Stimulated activated CD8-positive, alpha-beta memory T cell treated with anti-CD3 and anti-CD28 coated beads, Interleukin-12 subunit alpha, Interleukin-12 subunit beta, amount 100 ng/mL, for 4 hours (primary cell): ENCODE results near the gene POM121C.
"Not testable (repeated sequence)": the region's sequence is repeated elsewhere in the genome, so short reads cannot be mapped to it uniquely, and the experiment has no call there.

Experiments used
- DNase-seq: peaks from one replicate; pipeline ENCODE4 v3.0.0-alpha.2; 2020; ENCODE audit warnings: low read depth

POM121C gene

DNA sequence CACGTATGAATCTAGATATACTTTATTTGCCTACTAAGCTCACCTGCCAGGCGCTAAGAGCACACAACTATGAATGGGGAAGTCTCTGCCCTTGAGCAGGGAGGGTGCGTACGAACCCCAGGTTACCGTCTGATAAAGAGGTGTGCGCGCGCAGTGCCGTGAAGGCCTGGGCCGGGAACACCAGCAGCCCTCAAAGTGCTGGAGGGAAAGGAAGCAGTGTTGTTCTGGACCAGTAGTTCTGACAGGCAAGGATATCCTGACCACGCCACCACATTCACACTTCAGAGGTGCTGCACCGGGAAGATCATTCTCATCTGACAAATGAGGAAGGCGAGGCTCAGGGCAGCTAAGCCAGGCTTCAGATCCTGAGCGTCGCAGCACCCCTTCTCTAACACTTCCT lies 62.6 kb downstream of the POM121C start:
- not testable (repeated sequence) for DNase-seq

DNA sequence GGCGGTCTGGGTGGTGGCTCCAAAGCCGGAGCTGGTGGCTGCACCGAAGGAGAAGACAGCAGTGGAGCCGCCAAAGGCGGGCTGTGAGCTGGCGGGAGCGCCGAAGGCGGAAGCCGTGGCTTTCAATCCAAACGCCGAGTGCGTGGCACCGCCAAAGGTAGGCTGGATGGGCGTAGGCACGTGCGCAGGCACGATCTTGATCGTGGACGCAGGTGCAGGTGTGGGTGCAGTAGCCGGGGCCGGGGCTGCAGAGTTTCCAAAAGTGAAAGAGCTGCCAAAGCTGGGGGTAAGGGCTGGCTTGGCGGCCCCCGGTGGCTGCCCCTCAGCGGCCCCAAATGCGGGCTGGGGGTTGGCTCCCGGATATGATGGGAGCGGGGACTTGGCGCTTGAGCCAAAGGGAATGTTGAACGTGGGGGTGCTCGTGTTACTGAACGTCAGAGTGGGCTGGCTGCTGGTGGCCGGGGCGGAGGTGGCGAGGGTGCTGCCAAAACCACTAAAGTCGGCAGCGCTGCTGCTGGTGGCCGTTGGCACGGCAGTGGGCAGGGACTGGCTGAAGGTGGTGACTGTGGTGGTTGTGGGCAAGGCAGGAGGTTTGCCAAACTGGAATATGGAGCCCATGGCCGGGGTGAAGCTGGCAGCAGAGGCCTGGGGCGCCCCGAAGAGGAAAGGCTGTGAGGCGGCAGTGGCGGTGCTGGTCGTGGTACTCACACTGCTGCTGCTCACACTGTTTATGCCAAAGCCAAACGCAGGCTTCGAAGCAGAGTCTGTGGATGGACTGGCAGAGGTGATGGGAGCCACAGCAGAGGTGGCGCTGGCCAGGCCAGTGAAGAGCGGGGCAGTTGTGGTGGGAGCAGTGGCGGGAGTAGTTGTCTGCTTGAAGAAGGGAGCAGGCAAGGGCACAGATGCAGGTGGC lies 64.0 kb downstream of the POM121C start:
- not testable (repeated sequence) for DNase-seq

DNA sequence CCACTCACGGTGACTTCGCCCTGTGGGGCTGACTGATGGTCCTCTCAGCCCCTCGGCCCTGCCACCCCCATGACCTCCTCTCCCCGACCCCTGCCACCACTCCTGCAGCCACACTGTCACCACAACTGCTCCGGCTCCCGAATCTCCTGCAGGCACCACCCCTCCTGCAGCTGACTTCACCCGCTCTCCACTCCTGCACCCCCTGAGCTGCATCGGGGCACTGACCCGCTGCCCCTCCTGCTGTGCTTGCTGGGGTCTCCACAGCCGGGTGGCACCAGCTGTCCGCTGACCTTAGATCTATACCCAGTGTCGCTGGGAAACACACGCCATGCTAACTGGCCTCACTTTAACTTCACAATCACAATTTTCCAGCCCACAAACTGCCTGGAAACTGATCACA lies 65.9 kb downstream of the POM121C start:
- DNase-seq = not testable (repeated sequence)

DNA sequence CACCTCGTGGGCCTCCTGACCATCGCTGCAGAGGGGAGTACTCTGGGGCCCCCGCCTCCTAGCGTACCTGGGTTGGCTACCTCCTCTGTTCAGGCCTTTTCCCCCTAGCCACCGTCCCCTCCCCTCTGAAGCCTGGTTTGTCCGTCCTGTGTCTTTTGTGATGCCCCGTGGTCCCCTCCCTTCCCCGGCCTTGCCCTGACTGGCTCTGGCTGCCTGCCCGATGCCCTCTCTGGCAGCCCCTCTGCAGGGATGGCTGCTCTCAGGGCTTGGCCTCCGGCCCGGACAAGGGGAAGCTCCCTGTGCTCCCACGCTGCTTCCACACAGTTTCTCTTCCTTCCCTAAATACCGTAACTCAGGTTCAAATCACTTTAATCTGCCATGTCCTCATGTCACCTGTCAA lies 66.4 kb downstream of the POM121C start:
- not testable (repeated sequence) for DNase-seq

DNA sequence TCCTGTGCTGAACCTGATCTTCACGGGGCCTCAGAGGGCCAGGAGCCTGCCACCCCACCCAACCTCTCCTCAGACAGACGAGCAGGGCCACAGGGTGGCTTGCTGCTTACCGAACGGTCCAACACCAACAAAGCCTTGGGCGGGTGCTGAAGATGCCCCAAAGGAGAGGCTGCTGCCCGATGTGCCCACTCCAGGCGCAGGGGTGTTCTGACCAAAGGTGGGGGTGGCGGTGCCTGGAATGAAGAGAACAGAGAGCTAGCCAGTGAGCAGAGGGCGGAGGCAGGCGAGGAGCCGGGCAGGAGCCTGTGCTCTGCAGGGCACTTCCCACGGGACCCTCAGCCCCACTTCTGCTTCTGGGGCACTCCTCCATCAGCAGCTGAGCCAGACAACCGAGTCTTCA lies 66.9 kb downstream of the POM121C start:
- DNase-seq = not testable (repeated sequence)

DNA sequence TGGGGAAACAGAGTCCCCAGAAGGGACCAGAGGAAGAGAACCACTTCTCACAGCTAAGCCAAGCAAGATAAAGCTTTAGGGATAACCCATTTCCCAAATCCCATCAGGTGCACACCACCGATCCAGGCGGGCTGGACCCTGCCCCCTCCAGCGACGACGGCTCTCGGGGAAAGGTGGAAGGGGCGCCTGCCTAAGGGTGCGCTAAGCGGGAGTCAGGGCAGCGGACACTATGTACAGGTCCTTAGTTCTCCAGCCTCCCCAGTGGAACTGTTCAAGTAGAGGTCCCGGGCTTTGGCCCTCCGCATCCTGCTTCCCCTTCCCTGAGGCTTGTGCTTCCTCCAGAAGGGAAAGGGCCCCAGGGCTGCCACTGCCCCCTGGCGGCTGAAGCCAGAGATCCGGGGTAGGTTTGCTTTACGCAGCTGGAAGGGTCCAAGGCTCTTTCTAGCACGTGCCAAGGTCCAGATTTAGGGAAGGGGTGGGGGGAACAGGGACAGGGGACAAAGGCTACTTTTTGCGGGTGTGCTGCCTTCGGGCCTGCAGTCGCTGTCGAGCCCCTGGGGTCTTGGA lies 67.7 kb downstream of the POM121C start:
- not testable (repeated sequence) for DNase-seq

DNA sequence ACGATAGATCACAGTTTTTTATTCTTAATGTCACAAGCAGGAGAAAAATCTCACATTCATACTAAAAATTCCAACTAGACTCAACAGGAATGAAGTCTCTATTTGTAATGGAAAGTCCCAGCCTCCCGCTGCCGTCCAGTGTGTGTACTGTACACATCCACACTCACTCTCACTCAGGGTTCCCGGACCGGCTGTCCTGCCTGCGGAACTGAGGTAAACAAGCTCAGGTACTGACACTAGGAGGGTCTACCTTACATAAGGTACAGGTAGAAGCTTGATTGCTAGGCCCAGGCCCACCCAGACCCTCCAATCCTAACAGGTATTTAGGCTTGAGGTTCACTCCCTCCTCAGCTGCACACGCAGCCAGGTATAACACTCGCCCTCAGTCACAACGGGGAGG lies 69.3 kb downstream of the POM121C start:
- not testable (repeated sequence) for DNase-seq

DNA sequence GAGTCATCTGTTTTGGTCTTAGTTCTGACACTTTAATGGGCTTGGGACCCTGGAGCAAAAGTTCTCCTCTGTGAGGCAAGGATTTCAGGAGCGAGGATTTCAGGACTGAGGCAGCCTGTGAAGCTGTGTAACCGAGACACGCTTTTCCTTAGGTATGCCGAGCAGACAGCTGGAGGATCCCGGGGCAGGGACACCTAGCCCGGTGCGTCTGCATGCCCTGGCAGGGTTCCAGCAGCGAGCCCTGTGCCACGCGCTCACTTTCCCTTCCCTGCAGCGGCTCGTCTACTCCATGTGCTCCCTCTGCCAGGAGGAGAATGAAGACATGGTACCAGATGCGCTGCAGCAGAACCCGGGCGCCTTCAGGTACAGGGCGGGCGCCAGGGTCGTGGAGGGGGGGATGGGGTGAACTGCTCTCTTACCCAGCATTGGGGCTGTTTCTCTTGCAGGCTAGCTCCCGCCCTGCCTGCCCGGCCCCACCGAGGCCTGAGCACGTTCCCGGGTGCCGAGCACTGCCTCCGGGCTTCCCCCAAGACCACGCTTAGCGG lies 70.2 kb downstream of the POM121C start:
- DNase-seq = not testable (repeated sequence)

DNA sequence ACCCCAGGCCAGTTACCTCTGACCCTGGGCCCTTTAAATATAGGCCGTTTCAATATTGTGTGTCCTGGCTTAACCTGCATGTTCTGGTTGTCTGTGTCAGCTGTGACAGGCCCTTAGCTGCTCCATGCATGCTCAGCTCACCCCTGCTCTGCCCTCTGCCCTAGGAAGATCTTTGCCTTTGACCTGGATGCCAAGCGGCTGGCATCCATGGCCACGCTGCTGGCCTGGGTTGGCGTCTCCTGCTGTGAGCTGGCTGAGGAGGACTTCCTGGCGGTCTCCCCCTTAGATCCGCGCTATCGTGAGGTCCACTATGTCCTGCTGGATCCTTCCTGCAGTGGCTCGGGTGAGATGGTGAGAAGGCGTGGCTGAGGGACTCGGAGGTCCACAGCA lies 70.7 kb downstream of the POM121C start:
- not testable (repeated sequence) for DNase-seq

DNA sequence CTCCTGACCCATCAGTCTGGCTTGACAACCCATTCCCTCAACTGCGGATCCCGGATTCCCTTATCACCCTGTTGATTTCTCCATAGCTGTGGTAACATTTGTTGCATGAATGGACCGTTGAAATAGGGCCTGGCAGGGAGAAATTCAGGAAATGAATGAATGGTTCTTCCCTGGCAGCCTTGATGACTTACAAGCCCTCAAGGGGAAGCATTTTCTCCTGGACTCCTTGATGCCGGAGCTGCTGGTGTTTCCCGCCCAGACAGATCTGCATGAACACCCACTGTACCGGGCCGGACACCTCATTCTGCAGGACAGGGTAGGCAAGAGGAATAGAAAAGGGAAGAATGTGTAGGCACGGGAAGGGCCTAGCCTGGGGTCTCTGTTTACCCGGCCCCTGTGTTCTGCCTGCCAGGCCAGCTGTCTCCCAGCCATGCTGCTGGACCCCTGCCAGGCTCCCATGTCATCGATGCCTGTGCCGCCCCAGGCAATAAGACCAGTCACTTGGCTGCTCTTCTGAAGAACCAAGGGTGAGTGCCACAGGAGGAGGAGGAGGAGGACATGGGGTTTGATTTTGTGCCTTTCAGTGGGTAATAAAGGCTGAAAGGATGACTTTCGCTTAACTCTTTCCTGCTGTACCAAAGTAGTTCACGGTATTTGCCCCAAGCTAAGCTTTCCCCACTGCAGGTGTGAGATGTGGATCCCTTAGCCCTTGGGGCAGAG lies 71.2 kb downstream of the POM121C start:
- DNase-seq = not testable (repeated sequence)

DNA sequence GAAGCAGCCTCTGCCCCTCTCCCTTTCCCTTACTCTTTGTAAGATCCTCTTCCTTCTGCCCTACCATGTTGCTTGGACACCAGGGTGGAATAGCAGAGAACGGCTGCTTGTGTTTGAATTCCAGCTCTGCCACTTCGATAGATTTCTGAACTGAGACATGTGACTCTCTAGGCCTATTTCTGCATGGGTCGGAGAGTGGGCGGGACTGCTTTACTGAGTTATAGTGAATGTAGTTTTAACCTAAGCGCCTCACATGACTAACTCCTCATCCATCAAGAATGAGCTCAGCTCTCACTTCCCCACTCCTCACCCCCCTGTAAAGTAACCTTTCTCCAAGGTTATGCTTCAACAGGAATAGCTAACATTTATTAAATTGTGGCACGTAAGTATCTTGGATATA lies 71.9 kb downstream of the POM121C start:
- DNase-seq = not testable (repeated sequence)

DNA sequence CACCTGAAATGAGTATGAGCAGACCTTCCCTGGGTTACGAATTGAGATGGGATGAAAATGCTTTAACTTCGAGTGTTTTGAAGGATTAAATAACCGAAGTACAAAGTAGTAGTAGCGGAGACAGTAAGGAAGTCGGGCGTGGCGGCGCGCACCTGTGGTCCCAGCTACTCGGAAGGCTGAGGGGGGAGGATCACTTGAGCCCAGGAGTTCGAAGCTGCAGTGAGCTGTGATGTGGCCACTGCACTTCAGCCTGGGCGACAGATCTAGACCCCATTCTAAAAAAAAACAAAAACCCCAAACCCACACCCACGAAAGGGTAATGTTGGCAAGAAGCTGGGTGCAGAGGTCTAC lies 75.3 kb downstream of the POM121C start:
- DNase-seq = not testable (repeated sequence)

DNA sequence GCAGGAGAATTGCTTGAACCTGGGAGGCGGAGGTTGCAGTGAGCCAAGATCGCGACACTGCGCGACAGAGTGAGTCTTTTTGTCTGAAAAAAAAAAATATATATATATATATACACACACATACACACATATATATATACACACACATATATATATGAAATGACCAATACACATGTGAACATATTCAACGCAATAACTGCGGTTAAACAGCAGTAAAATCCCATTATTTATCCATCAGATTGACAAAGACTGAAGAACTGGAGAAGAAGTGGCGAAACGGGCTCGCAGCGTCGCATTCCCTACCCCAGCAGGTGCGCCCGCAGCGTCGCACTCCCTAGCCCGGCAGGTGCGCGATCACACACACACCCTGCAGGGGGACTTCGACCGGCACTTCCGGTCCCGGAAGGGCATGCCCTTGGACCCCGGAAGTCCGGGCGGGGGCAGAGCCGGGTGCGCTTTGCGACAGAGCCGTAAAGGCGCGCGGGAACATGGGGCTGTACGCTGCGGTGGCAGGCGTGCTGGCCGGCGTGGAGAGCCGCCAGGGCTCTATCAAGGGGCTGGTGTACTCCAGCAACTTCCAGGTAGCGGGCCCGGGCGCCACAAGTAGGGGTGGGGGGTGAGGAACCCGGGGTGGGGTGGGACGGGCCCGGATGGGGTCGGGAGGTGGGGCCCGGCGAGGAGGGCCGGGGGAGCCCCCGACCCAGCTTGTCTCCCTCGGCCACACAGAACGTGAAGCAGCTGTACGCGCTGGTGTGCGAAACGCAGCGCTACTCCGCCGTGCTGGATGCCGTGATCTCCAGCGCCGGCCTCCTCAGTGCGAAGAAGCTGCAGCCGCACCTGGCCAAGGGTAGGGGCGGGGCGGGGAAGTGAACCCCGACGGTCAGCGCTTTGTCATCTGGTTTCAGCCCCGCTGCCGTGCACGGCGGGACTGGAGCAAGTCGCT lies 75.9 kb downstream of the POM121C start:
- not testable (repeated sequence) for DNase-seq

DNA sequence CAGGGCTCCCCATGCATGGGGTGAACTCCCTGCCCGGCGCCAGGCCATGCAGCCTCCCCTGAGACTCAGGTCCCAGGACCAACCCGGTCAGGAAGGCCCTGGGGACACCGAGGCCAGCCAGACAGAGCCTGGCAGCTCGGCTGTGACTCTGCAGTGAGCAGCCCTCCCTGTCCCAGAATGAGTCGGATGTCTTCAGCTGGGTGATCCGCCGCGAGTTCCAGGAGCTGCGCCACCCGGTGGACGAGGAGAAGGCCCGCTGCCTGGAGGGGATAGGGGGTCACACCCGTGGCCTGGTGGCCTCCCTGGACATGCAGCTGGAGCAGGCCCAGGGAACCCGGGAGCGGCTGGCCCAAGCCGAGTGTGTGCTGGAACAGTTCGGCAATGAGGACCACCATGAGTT lies 81.4 kb downstream of the POM121C start:
- not testable (repeated sequence) for DNase-seq

DNA sequence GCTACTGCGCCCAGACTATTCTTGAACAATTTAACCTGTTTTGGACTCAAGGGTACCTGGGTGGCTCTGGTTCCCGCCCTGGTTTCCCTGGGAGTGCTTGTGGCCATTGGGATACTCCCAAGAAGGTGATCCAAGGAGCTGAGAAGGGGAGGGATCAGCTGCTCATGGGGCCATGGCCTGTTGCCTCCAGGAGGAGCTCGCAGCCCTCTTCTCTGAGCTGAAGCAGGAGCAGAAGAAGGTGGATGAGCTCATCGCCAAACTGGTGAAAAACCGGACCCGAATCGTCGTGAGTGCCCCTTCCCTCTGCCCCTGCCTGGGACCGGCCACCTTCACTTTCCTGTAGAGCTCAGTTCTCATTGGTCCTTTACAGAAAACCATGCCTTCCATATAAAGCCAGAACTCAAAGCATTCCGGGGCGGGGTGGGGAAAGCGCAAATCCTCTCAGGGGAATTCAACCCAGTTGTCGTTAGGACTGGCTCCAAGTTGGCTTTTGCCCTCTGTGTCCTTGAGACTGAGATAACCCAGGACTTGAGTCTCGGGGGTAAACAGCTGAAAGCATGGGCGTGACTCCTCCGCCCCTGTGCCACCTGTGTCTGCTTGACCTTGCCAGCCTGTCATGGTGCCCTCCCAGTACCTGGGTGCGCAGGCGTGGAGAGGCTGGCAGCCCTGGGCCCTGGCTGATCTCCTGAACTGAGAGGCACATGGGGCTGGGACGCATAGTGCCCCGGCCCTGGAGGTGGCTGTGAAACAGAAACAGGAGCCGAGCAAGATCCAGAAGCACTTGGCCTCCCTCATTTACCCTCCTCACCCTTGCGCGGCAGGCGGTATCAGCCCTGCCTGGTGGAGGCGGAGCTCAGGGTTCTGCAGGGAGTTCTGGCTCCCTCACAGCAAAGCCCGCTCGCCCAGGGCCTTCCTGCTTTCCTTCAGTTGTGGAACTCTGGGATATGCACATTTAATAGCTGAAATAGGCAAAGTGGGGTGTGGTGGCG lies 82.3 kb downstream of the POM121C start:
- not testable (repeated sequence) for DNase-seq

DNA sequence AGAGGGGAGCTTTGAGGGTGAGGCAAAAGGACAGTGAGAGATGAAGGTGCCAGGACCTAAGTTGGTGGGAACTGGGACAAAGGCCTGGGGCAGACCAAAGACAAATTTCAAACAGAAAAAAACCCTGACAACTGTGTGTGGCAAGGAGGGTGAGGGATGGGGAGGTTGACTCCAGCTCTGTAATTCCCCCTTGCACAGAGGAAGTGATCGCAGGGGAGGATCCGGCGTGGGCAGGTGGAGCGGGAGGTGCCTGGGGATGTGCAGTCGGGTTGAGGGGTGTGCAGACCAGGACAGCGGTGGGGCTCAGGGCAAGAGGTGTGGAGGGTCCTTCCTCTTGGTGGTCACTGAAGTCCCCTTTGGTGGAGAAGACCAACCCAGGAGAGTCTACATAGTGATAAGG lies 85.5 kb downstream of the POM121C start:
- not testable (repeated sequence) for DNase-seq

DNA sequence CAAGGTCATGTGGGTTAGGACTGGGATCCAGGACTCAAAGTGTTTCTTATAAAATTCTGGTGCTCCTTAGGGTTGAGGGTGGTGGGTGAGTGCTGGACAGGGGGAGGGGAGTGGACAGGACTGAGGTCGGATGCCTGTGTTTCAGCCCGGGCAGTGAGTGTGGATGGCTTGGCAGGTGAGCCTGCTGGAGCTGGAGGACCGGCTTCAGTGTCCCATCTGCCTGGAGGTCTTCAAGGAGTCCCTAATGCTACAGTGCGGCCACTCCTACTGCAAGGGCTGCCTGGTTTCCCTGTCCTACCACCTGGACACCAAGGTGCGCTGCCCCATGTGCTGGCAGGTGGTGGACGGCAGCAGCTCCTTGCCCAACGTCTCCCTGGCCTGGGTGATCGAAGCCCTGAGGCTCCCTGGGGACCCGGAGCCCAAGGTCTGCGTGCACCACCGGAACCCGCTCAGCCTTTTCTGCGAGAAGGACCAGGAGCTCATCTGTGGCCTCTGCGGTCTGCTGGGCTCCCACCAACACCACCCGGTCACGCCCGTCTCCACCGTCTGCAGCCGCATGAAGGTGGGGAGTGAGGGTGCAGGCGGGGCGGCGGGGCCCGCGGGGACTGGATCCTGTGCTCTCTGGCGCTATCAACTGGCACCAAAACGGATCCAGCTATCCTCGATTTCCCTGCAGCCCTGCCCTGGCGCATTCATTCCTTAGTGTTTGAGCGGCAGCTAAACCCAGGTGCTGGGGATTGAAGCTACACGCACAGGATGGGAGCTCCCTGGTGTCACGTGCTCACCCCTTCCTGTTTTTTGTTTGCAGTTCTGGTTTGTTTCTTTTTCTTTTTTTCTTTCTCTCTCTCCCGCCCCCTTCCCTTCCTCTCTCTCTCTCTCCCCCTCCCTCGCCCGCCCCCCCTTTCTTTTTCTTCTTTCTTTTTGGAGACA lies 87.1 kb downstream of the POM121C start:
- not testable (repeated sequence) for DNase-seq

DNA sequence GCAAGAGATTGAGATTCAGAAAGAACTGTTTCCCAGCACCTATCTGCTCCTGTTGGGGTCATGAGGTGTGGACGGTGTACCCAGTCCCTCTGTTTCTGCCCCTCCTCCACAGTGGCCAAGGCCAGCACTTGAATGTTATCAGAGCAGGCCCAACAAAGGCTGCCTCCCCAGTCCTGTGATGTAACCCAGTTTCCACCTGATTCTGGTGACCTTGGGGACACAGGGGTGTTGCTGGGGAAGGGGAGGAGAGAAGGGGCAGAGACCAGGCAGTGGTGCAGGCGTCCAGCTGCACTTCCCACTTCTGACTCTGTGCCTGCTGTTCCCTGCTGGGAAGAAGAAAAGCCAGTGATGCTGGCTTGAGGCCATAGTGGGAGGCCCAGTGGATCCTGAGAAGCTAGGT lies 88.2 kb downstream of the POM121C start:
- DNase-seq = not testable (repeated sequence)

DNA sequence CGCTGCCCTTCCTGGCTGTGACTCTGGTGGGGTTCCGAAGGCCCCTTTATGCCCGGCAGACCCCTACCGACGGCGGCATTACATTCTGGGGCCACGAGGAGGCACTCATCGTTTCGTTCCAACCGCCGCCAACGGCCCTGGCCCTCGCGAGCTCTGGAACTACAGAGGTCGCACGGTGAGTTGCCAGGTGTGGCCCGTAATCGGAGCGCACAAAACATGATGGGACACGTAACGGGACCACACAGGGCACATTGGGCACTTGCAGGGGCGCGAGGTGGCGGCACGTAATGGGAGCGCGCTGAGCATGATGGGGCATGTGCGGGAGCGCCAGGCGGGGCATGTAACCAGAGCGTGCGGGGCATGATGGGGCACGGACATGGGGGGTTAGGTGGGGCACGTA lies 90.8 kb downstream of the POM121C start, which contains the start of gene TRIM73:
Gene TRIM73, plus strand, starts transcription at position 301 of the 400 bp plus-strand sequence. CDS start 3,305 bp downstream, outside the sequence.
- DNase-seq = not testable (repeated sequence)
